Calu3 (cell line): ENCODE measurements around the gene REPS2. TPM values are rescaled to one million over a fixed set of nuclear protein-coding genes. Genes with fewer than 3 reads are reported as not detected.

Source experiments
- BruUV-seq: library from RNA; stranded (reverse); fragments of 400-500 nt; replicated peaks from 2 replicates; lab custom pipeline; 2021; lab: Mats Ljungman, UMichigan
- CTCF ChIA-PET: fragments of 300-600 bp; sonication (Branson Sonifier 250); formaldehyde crosslinking; loops from one replicate; lab custom pipeline; 2022; ENCODE audit warnings: antibody characterized with exemption; lab: Charles Lee
- DNase-seq: peaks from one replicate; pipeline ENCODE4 v3.0.0; 2022
- H3K27ac Mint-ChIP-seq: one replicate; pipeline ENCODE4 v1.8.0; 2022; ENCODE audit warnings: mixed read lengths; ENCODE audit not compliant: unreplicated experiment
- H3K27me3 Mint-ChIP-seq: one replicate; pipeline ENCODE4 v1.8.0; 2022; ENCODE audit warnings: mixed read lengths; ENCODE audit not compliant: unreplicated experiment
- H3K36me3 Mint-ChIP-seq: one replicate; pipeline ENCODE4 v1.8.0; 2022; ENCODE audit warnings: mild to moderate bottlenecking, moderate library complexity, mixed read lengths; ENCODE audit not compliant: insufficient read depth, unreplicated experiment
- H3K4me1 Mint-ChIP-seq: one replicate; pipeline ENCODE4 v1.8.0; 2022; ENCODE audit warnings: mild to moderate bottlenecking, low read depth, mixed read lengths; ENCODE audit not compliant: unreplicated experiment
- H3K4me3 Mint-ChIP-seq: one replicate; pipeline ENCODE4 v1.8.0; 2022; ENCODE audit warnings: mild to moderate bottlenecking, low read depth, moderate library complexity, mixed read lengths; ENCODE audit not compliant: unreplicated experiment
- H3K9me3 Mint-ChIP-seq: one replicate; pipeline ENCODE4 v1.8.0; 2022; ENCODE audit warnings: low read depth, mixed read lengths; ENCODE audit not compliant: unreplicated experiment
- CTCF ChIP-seq: fragments of 200-600 bp; IDR thresholded peaks from one replicate; pipeline ENCODE4 v1.8.0; 2022; ENCODE audit warnings: antibody characterized with exemption; ENCODE audit not compliant: unreplicated experiment
- intact Hi-C: fragments of 100-400 bp; cut with micrococcal nuclease; formaldehyde crosslinking; loops from one replicate; pipeline ENCODE4 v1.10.0; 2022; ENCODE audit not compliant: unreplicated experiment
- total RNA-seq: library from RNA; stranded (reverse); gene quantifications from 2 replicates; pipeline ENCODE4 v1.2.3, GENCODE V29; 2022

Gene REPS2
- total RNA-seq, 1 experiment from 2014 or later, result 14.5 TPM

- no peak for TF ChIP-seq CTCF
- Mint-ChIP-seq H3K27me3 (no peaks in the 10 kb centered on the region), H3K4me3 (peak overlapping the region; percentile 49), H3K27ac (peak overlapping the region; percentile 47), H3K9me3 (no peaks in the 10 kb centered on the region), H3K4me1 (peaks cover 67% of the 10 kb centered on the region), H3K36me3 (no peaks in the 10 kb centered on the region)
- DNase-seq, result peak; percentile 51
- intact Hi-C loops, result loop anchor here (10.0 kb wide), 1 partner anchor 78 kb away; no protein-coding TSS in a partner anchor
- no TSS peak for BruUV-seq
- CTCF ChIA-PET, result interaction anchor here (2.9 kb wide), 1 partner anchor 150 kb away, joined by 7 read pairs; no protein-coding TSS in a partner anchor
These were observed 85.9 kb downstream of the REPS2 start for GRCh38 chrX:17032351-17032750.

GRCh38 chrX:17033225-17033624 lies 86.8 kb downstream of the REPS2 start:
- DNase-seq, result no peak
- no peak for TF ChIP-seq CTCF
- H3K4me1 Mint-ChIP-seq, result peaks cover 68% of the 10 kb centered on the region
- H3K9me3 Mint-ChIP-seq, result no peaks in the 10 kb centered on the region
- BruUV-seq, result no TSS peak
- no peaks in the 10 kb centered on the region for H3K36me3 Mint-ChIP-seq
- CTCF ChIA-PET, result no interaction called here
- H3K4me3 Mint-ChIP-seq, result peak overlapping the region; percentile 3
- H3K27me3 Mint-ChIP-seq, result no peaks in the 10 kb centered on the region
- H3K27ac Mint-ChIP-seq, result peak overlapping the region; percentile 47
- intact Hi-C loops, result loop anchor here (10.0 kb wide), 1 partner anchor 78 kb away; no protein-coding TSS in a partner anchor

- Mint-ChIP-seq H3K9me3 (no peaks in the 10 kb centered on the region), H3K4me3 (no peak overlapping the region), H3K27ac (no peak overlapping the region), H3K4me1 (peaks cover 75% of the 10 kb centered on the region), H3K36me3 (no peaks in the 10 kb centered on the region), H3K27me3 (no peaks in the 10 kb centered on the region)
- no peak for DNase-seq
- TF ChIP-seq CTCF, result no peak
- CTCF ChIA-PET, result interaction anchor here (1.3 to 1.7 kb wide), 3 partner anchors 11 to 28 kb away, joined by 3 to 5 read pairs (median 4); no protein-coding TSS in a partner anchor
- BruUV-seq, result no TSS peak
- intact Hi-C loops, result loop anchor here (10.0 kb wide), 1 partner anchor 80 kb away; no protein-coding TSS in a partner anchor
These were observed 88.7 kb downstream of the REPS2 start for GRCh38 chrX:17035111-17035510.

- Mint-ChIP-seq H3K9me3 (no peaks in the 10 kb centered on the region), H3K27ac (peak overlapping the region; percentile 83), H3K4me3 (peak overlapping the region; percentile 33), H3K36me3 (no peaks in the 10 kb centered on the region), H3K4me1 (peaks cover 66% of the 10 kb centered on the region), H3K27me3 (no peaks in the 10 kb centered on the region)
- no TSS peak for BruUV-seq
- DNase-seq, result no peak
- TF ChIP-seq CTCF, result no peak
- CTCF ChIA-PET, result interaction anchor here (1.0 to 1.7 kb wide), 5 partner anchors 10 to 154 kb away, joined by 3 to 11 read pairs (median 4); no protein-coding TSS in a partner anchor
- intact Hi-C loops, result loop anchor here (10.0 kb wide), 1 partner anchor 82 kb away; no protein-coding TSS in a partner anchor
These were observed 89.9 kb downstream of the REPS2 start for GRCh38 chrX:17036171-17036961.
